DOHH2 (cell line): ENCODE measurements around the gene STX4.

Source experiments
- H3F3A ChIP-seq: fragments of 200-600 bp; sonication (generic), shearing (Covaris generic); 2 replicates; pipeline ENCODE4 v1.6.0; 2016; ENCODE audit warnings: antibody characterized with exemption, mild to moderate bottlenecking; ENCODE audit not compliant: control insufficient read depth, insufficient read depth
- H3K27ac ChIP-seq: fragments of 200-600 bp; sonication (generic); 2 replicates; pipeline ENCODE4 v1.5.1; 2014; ENCODE audit warnings: low read depth, mild to moderate bottlenecking, low read length, moderate library complexity
- H3K27me3 ChIP-seq: fragments of 200-600 bp; sonication (generic); 2 replicates; pipeline ENCODE4 v1.6.1; 2014; ENCODE audit warnings: mild to moderate bottlenecking, low read length, mixed read lengths; ENCODE audit not compliant: control insufficient read depth
- H3K36me3 ChIP-seq: fragments of 200-600 bp; sonication (generic); 2 replicates; pipeline ENCODE4 v1.6.1; 2014; ENCODE audit warnings: mild to moderate bottlenecking, low read length, moderate library complexity, mixed read lengths; ENCODE audit not compliant: control insufficient read depth
- H3K4me1 ChIP-seq: fragments of 200-600 bp; sonication (generic); 2 replicates; pipeline ENCODE4 v1.6.1; 2014; ENCODE audit warnings: mild to moderate bottlenecking, low read length, mixed read lengths; ENCODE audit not compliant: control insufficient read depth
- H3K4me2 ChIP-seq: fragments of 200-600 bp; sonication (generic); 2 replicates; pipeline ENCODE4 v1.6.0; 2014; ENCODE audit warnings: mild to moderate bottlenecking, low read length, moderate library complexity
- H3K4me3 ChIP-seq: fragments of 200-600 bp; sonication (generic); 2 replicates; pipeline ENCODE4 v1.5.1; 2014; ENCODE audit warnings: mild to moderate bottlenecking, low read length, mixed read lengths
- H3K79me2 ChIP-seq: fragments of 200-600 bp; sonication (generic); 2 replicates; pipeline ENCODE4 v1.6.1; 2014; ENCODE audit warnings: mild to moderate bottlenecking, low read length, mixed read lengths; ENCODE audit not compliant: control insufficient read depth
- H3K9me2 ChIP-seq: fragments of 200-600 bp; sonication (generic); replicated peaks from 2 replicates; pipeline ENCODE4 v1.6.1; 2014; ENCODE audit warnings: mild to moderate bottlenecking, low read length, mixed read lengths; ENCODE audit not compliant: control insufficient read depth
- H3K9me3 ChIP-seq: fragments of 200-600 bp; sonication (generic); 2 replicates; pipeline ENCODE4 v1.6.1; 2014; ENCODE audit warnings: antibody characterized with exemption, low read length, mixed read lengths; ENCODE audit not compliant: control insufficient read depth, insufficient read depth
- H4K20me1 ChIP-seq: fragments of 200-600 bp; sonication (generic); 2 replicates; pipeline ENCODE4 v1.6.0; 2014; ENCODE audit warnings: low read depth, mild to moderate bottlenecking, antibody characterized with exemption, low read length, moderate library complexity; ENCODE audit not compliant: control insufficient read depth, insufficient read depth
- EZH2phosphoT487 ChIP-seq: fragments of 200-600 bp; sonication (generic); IDR thresholded peaks from 2 replicates; pipeline ENCODE4 v1.6.1; 2017; ENCODE audit warnings: borderline replicate concordance, mild to moderate bottlenecking, antibody characterized with exemption, low read length, moderate library complexity, mixed read lengths
- TF ChIP-seq, protein P1 (sequence below): fragments of 200-600 bp; sonication (generic); IDR thresholded peaks from one replicate; pipeline ENCODE4 v1.5.1; 2014; ENCODE audit warnings: antibody characterized with exemption, mild to moderate bottlenecking, low read depth, low read length; ENCODE audit not compliant: poor library complexity, severe bottlenecking

The STX4 gene

DNA sequence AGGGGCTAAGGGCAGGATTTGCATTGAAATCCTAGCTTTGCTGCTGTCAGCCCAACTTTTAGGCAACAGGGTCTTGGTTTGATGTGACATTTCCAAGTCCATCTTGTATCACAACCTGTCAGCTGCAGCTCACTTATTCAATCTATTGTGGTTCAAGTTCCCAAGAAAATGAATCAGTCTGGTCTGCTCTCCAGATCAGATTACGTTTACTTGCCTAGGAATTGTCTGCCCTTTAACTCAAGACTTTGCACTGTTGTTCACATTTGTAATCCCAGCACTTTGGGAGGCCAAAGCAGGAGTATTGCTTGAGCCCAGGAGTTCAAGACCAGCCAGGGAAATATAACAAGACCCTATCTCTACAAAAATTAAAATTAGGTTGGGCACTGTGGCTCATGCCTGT, 10.0 kb downstream of the STX4 start:
- TF ChIP-seq EZH2phosphoT487 = no peak
- TF ChIP-seq, protein P1, sequence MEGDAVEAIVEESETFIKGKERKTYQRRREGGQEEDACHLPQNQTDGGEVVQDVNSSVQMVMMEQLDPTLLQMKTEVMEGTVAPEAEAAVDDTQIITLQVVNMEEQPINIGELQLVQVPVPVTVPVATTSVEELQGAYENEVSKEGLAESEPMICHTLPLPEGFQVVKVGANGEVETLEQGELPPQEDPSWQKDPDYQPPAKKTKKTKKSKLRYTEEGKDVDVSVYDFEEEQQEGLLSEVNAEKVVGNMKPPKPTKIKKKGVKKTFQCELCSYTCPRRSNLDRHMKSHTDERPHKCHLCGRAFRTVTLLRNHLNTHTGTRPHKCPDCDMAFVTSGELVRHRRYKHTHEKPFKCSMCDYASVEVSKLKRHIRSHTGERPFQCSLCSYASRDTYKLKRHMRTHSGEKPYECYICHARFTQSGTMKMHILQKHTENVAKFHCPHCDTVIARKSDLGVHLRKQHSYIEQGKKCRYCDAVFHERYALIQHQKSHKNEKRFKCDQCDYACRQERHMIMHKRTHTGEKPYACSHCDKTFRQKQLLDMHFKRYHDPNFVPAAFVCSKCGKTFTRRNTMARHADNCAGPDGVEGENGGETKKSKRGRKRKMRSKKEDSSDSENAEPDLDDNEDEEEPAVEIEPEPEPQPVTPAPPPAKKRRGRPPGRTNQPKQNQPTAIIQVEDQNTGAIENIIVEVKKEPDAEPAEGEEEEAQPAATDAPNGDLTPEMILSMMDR = no peak
- Histone ChIP-seq H3F3A (no peaks in the 10 kb centered on the region), H3K79me2 (no peaks in the 10 kb centered on the region), H3K4me3 (no peak overlapping the region), H3K4me1 (no peaks in the 10 kb centered on the region), H3K36me3 (peaks cover 8% of the 10 kb centered on the region; the same call in 1 of the 2 replicates), H4K20me1 (no peaks in the 10 kb centered on the region), H3K27ac (no peak overlapping the region), H3K9me2 (no peaks in the 10 kb centered on the region), H3K9me3 (no peaks in the 10 kb centered on the region), H3K27me3 (no peaks in the 10 kb centered on the region), H3K4me2 (no peak overlapping the region)

DNA sequence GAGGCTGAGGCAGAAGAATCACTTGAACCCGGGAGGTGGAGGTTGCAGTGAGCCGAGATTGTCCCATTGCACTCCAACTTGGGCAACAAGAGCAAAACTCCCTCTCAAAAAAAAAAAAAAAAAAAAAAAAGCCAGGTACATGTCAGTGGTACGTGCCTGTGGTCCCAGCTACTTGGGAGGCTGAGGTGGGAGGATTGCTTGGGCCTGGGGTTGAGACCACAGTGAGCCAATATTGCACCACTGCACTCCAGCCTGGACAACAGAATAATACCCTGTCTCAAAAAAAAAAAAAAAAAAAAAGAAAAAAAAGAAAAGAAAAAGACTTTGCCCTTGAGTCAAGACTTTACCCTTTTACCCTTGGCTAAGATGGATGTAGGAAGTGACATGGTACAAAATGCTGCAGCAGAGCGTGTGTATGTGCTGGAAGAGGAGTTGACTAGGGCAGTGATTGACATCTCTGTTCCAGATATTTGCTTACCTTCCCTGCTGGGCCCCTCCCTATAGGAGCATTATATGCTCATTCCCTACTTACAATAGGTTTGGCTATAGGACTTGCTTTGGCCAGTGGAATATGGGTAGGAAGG, 10.6 kb downstream of the STX4 start:
- Histone ChIP-seq H3F3A (no peaks in the 10 kb centered on the region), H3K79me2 (no peaks in the 10 kb centered on the region), H3K27me3 (no peaks in the 10 kb centered on the region), H4K20me1 (no peaks in the 10 kb centered on the region), H3K36me3 (peaks cover 5% of the 10 kb centered on the region; the same call in 1 of the 2 replicates), H3K4me3 (no peak overlapping the region), H3K9me2 (no peaks in the 10 kb centered on the region), H3K4me2 (no peak overlapping the region), H3K4me1 (no peaks in the 10 kb centered on the region), H3K9me3 (no peaks in the 10 kb centered on the region), H3K27ac (no peak overlapping the region)
- no peak for TF ChIP-seq EZH2phosphoT487
- TF ChIP-seq, protein P1 = no peak

DNA sequence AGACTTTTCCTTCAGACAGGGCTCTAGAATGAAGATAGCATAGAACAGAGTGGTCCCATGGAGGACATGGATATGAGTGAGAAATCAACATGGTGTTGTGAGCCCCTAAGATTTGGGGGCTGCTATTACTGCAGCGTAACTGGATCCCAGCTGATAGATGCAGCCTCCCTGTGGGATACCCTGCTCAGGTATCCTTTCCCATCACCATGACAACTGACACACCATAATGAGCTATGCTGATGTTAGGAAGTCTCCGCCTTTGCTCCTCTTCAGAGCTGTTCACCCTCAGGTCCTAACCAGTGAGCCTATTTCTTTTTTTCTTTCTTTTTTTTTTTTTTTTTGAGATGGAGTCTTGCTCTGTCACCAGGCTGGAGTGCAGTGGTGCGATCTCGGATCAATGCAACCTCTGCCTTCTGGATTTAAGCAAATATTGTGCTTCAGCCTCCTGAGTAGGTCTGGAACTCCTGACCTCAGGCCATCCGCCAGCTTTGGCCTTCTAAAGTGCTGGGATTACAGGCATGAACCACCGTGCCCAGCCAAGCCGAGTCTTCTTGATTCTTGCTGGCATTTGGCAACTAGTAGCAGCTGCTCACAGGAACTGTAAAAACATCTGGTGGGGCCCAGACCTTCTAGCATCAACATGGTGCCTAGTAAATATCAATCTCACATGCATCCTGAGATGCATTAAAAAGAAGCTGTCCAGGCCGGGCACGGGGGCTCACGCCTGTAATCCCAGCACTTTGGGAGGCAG, 17.1 kb downstream of the STX4 start:
- H3K9me2 ChIP-seq = no peaks in the 10 kb centered on the region
- H3K79me2 ChIP-seq = no peaks in the 10 kb centered on the region
- H3K27me3 ChIP-seq = no peaks in the 10 kb centered on the region
- TF ChIP-seq EZH2phosphoT487 = no peak
- TF ChIP-seq, protein P1 = no peak
- no peaks in the 10 kb centered on the region for H3F3A ChIP-seq
- H4K20me1 ChIP-seq = no peaks in the 10 kb centered on the region
- H3K4me3 ChIP-seq = no peak overlapping the region
- H3K4me1 ChIP-seq = no peaks in the 10 kb centered on the region
- no peak overlapping the region for H3K27ac ChIP-seq
- no peaks in the 10 kb centered on the region for H3K9me3 ChIP-seq
- H3K36me3 ChIP-seq = no peaks in the 10 kb centered on the region
- no peak overlapping the region for H3K4me2 ChIP-seq
